HG03575 (cell line): ENCODE data around the gene IGSF9B.
"Not testable (repeated sequence)": the region's sequence is repeated elsewhere in the genome, so short reads cannot be mapped to it uniquely, and the experiment has no call there.

Experiments
- ATAC-seq: cut with Tn5 transposase; IDR thresholded peaks from one replicate; pipeline ENCODE4 v1.9.1; 2021; ENCODE audit not compliant: unreplicated experiment, insufficient number of reproducible peaks, low FRiP score; ENCODE audit errors: extremely low read depth

The IGSF9B gene, protein sequence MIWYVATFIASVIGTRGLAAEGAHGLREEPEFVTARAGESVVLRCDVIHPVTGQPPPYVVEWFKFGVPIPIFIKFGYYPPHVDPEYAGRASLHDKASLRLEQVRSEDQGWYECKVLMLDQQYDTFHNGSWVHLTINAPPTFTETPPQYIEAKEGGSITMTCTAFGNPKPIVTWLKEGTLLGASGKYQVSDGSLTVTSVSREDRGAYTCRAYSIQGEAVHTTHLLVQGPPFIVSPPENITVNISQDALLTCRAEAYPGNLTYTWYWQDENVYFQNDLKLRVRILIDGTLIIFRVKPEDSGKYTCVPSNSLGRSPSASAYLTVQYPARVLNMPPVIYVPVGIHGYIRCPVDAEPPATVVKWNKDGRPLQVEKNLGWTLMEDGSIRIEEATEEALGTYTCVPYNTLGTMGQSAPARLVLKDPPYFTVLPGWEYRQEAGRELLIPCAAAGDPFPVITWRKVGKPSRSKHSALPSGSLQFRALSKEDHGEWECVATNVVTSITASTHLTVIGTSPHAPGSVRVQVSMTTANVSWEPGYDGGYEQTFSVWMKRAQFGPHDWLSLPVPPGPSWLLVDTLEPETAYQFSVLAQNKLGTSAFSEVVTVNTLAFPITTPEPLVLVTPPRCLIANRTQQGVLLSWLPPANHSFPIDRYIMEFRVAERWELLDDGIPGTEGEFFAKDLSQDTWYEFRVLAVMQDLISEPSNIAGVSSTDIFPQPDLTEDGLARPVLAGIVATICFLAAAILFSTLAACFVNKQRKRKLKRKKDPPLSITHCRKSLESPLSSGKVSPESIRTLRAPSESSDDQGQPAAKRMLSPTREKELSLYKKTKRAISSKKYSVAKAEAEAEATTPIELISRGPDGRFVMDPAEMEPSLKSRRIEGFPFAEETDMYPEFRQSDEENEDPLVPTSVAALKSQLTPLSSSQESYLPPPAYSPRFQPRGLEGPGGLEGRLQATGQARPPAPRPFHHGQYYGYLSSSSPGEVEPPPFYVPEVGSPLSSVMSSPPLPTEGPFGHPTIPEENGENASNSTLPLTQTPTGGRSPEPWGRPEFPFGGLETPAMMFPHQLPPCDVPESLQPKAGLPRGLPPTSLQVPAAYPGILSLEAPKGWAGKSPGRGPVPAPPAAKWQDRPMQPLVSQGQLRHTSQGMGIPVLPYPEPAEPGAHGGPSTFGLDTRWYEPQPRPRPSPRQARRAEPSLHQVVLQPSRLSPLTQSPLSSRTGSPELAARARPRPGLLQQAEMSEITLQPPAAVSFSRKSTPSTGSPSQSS (N-terminal part only)

DNA sequence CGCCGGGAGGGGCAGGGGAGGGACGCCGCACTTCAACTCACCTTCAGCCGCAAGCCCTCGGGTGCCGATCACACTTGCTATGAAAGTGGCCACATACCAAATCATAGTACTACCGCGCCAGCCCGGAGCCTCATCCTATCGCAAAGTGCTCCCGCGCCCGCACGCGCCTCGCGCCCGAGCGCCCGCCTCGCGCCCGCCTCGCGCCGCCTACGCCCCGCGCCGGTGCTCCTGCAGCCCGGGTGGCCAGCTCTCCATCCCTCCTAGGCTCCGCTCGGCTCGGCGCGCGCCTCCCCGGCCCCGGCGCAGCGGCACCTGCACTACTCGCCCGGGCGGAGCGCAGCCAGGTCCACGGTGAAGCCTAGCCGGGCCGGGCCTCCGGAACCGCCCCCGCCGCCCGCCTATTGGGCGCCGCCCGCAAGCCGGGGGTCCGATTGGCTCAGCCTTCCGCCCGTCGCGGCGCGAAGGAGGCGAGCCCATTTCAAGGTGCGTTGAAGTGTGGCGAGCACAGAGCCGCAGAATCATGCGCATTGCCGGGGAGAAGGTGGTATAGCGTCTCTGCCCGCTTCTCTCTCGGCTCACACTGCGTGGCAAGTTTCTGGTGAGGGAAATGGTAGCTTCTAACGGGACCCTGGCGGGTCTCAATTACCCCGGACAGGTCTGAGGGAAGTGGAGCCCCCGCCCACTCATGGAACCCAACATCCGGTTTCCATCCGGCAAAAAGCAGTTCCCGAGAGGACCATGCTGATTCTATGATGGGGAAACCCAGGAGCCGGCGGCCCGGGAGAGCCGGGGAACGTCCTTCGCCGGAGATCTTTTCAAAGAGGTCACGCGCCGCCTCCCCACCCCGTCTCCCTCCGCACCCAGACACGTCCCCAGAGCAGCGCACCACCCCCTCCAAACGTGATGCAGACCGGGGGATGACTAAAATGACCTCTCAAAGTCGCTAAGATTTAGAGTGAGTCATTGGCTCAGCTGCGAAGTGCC, at the start of gene IGSF9B:
IGSF9B (minus strand) TSS at position 319 of the 984 bp plus-strand sequence; CDS start at position 105, 214 bp downstream.
- peak; percentile 88 for ATAC-seq

DNA sequence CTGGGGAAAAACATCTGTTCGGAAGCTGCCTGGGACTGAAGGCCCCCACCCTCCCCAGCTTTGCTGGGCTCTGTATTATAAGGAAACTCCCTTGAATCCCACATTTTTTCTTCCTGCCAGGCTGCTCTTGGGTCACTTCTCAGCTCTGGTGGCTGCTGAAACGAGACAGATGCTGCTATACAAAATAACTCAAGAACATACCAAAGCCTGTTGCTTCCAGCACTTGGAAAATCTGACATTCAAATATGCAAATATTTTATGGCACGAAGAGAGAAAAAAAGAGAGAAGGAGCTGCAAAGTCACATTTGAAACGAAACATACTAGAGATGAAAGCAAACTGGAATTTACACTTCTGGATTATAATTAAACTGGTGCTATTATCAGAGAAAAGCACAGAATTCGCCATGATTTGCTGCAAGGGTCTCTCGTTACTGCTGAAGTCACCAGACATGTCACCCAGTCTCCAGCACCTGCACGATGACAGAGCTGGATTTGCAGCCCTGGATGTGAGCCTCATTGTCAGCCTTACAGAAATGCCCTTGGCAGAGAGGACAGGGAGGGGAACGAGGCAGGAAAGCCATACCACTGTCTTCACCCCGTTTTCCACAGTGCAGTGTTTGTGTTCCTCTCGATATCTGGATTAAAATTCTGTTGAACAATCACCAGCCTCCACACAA, 47.9 kb upstream of the IGSF9B start:
- ATAC-seq, result no peak

DNA sequence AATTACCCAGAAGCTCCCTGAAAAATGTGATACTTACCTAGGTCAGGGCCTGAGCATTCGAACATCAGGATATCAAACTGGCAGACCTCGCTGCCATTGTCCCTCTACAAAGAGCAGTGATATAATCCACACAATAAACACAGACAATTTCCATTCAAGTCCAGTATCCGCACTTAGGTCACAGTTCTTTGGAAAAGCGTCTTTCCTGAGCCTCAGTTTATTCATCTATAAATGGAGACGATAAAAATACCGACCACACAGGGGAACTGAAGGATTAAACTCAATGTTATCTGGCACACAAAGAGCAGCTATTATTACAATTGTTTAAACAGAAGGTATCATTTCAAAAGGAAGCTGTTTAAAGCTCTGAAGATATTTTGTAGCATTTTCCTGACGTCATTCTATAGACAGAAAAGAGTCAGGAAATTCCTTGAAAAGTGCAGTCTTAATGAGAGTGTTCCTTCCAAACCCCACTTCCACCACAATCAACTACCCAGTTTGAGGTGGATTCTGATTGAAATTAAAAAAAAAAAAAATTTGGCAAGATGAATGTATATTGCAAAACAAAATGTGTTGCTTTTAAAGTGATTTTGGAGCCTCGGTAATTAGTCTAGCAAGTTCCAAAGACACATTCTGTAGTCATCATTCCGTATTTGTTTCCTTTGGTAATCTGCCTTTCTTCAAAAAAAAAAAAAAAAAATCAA, 47.2 kb upstream of the IGSF9B start:
- no peak for ATAC-seq

DNA sequence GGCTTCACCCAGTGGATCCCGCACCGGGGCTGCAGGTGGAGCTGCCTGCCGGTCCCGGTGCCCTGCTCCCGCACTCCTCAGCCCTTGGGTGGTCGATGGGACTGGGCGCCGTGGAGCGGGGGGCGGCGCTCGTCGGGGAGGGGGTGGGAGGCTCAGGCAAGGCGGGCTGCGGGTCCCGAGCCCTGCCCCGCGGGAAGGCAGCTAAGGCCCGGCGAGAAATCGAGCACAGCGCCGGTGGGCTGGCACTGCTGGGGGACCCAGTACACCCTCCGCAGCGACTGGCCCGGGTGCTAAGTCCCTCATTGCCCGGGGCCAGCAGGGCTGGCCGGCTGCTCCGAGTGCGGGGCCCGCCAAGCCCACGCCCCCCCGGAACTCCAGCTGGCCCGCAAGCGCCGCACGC, 46.1 kb upstream of the IGSF9B start:
- not testable (repeated sequence) for ATAC-seq

DNA sequence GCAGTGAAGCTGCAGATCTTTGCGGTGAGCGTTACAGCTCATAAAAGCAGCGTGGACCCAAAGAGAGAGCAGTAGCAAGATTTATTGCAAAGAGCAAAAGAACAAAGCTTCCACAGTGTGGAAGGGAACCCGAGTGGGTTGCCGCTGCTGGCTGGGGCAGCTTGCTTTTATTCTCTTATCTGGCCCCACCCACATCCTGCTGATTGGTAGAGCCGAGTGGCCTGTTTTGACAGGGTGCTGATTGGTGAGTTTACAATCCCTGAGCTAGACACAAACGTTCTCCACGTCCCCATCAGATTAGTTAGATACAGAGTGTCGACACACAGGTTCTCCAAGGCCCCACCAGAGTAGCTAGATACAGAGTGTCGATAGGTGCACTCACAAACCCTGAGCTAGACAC, 45.6 kb upstream of the IGSF9B start:
- ATAC-seq, result not testable (repeated sequence)

DNA sequence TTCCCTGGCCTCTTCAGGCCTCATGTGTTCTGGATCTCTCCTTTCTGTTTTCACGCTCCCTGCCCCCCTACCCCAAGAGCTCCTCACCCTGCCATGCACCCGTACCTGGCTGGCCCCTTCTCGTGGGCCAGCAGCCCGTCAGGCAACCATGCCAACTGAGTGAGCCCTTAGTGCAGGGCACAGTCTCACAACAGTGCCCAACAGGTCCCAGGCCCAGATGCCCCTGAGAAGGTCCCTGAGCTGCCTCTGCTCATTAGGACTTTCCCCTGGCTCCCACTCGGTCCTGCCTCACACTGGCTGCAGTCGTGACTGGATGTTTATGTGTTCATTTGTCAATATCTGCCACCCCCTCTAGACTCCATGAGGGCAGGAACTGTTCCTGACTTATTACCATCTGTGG, 44.8 kb upstream of the IGSF9B start:
- ATAC-seq, result no peak

DNA sequence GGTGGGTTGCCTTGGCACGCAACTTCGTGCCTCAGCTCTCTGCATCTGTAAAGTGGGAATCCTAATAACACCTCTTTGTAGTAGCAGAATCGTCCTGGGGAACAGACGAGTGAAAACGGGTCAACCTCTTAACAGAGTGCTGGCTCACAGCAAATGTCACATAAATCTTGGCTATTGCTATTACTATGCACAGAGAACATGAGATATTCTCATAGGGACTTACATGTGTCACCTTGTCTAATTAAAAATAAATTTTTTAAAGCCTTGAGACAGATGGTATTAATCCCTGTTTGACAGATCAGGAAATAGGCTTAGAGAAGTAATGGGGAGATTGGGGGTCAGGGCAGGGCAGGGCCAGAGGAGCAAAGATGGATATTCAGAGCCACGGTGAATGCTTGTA, 44.3 kb upstream of the IGSF9B start:
- ATAC-seq, result no peak

DNA sequence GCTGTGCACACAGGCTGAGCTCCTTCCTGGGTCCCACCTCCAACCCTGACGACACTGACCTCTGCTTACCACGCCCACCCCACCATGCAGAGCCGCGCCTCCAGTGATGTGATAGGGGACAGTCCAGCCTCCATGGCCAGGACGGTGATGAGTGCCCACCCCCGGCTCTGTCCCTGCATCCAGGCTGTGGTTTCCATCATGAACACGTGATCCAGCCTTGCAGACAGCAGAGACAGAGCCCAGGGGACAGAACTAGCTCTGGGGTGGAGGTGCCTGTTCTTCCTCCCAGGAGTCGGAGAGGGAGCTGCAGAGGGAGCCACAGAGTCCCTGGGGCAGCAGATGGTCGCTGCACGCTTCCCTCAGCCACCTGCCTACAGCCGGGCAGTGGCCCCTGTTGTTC, 42.6 kb upstream of the IGSF9B start:
- ATAC-seq, result no peak

DNA sequence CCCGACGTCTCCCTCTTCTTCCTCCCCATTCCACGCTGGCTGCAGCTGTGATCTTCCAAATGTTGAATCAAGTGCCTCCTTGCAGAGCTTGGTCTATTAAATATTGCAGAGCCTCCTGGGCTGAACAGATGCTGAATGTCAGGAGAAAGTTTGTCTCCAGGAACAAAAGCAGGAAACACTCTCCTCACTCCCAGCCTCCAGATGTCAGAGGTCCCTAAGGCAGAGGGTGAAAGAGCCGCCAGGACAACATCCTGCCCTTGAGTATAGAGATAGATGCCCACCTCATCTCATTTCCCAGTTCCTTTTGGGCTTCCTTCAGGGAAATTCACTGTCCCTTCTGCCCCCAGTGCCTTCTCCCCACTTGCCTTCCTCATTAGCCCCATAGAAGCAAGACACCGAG, 40.8 kb upstream of the IGSF9B start:
- no peak for ATAC-seq

DNA sequence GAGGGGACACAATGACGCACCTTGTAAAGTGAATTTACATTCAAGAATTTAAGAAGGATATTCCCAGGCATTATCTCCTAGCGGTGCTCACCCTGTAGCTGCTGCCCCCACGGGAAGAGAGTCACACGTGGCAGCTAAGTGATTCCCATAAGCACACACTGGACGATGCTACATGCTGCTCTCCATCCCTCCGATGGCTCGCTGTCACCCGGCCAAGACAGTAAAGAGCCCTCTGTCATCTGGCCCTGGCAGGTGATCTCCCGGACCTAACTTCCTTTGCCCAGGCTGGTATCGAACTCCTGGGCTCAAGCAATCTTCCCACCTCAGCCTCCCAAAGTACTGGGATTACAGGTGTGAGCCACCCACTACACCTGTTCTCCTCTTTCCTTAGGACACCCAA, 39.9 kb upstream of the IGSF9B start:
- no peak for ATAC-seq

DNA sequence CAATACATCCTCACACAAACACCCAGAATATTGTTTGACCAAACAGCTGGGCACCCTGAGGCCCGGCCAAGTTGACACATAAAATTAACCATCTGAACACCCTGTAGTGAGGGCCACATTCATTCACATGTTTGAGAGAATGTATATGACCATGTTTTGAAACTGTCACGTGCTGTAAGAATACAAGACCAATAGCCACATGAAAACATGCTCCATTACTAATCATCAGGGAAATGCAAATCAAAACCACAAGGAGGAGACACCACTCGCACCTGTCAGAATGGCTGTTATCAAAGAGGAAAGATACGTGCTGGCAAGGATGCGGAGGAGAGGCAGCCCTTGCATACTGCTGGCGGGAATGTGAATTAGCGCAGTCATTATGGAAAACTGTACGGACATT, 38.3 kb upstream of the IGSF9B start:
- no peak for ATAC-seq

DNA sequence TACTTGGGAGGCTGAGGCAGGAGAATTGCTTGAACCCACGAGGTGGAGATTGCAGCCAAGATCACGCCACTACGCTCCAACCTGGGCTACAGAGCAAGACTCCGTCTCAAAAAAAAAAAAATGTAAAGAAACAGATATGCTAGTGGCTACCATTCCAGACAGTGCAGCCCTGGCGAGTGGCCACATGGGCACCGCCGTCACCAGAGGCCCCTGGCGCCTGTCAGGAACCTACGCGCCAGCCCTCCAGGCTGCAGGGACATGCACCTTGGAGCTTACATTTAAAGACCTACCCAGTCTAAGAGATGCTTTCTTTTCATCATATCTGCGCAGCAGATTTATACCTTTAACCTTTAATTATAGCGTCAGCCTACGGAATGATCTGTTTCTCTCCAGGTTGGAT, 37.2 kb upstream of the IGSF9B start:
- ATAC-seq, result no peak

DNA sequence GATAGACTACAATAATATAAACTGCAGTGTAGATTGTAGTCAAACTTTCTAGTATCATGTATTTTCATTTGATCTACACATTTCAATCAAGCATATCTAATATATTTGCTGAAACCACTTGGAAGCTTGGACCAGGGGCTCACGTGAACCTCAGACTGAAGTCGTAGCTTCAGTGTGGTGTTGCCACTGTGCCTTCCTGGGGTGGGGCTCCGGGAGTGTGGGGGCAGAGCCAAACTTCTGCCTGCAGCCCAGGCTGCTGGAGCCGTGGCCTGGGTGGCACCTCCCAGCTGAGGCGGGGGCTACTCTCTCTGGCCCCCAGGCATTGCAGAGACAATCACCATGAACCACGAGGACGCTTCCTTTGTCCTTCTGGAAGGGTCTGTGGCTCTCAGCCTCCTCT, 36.3 kb upstream of the IGSF9B start:
- no peak for ATAC-seq

DNA sequence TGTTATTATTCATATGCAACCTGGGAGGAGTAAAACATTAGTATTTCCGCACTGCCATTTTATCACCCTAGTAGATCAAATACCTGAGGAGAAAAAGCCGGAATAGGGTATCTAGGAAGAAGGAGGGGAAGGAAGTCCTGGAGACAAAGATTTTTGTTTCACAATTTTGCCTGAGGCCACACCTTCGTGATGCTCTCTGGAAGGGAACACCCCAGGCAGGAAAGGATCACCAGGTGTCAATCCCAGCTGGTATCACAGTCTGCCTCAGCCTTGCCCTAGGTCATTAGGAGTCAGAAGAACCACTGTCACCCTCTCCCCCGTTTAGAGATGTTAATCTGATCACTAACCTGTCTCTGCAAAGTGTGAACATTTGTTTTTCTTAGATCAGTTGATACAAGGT, 35.4 kb upstream of the IGSF9B start:
- no peak for ATAC-seq

DNA sequence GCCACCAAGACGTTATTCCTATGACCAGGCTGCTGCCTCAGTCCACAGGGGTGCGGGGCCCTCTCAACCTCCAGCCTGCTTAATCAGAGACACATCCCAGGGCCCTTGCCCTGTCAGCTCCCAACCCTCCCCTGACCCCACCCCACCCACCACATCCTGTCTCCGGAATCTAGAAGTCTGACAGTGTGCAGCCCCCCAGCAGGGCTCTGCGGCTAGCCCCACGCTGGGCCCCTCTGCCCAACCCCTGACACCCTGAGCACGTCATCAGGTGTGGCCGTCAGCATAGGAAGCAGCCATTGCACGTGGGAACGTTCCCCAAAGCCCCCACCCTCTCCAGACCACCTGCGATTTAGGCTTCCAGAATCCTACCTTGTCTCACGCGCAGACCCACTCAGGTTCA, 34.3 kb upstream of the IGSF9B start:
- no peak for ATAC-seq

DNA sequence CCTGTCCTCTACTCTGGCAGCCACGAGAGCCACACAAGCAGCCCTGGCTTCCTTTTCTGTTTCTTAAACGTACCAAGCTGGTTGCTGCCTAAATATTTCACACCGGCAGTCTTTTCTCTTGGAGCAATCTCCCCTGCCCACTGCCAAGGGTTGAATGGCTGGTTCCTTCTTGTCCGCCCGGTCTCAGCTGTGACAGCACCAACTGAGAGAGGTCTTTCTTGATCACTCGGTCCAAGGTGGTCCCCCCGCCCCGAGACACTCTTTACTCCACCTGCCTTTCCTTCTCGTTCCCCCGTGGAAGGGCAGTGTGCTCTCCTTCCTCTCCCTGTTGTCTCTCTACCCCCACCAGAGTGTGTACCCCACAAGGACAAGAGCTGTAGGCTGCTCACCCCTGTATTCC, 33.7 kb upstream of the IGSF9B start:
- no peak for ATAC-seq

DNA sequence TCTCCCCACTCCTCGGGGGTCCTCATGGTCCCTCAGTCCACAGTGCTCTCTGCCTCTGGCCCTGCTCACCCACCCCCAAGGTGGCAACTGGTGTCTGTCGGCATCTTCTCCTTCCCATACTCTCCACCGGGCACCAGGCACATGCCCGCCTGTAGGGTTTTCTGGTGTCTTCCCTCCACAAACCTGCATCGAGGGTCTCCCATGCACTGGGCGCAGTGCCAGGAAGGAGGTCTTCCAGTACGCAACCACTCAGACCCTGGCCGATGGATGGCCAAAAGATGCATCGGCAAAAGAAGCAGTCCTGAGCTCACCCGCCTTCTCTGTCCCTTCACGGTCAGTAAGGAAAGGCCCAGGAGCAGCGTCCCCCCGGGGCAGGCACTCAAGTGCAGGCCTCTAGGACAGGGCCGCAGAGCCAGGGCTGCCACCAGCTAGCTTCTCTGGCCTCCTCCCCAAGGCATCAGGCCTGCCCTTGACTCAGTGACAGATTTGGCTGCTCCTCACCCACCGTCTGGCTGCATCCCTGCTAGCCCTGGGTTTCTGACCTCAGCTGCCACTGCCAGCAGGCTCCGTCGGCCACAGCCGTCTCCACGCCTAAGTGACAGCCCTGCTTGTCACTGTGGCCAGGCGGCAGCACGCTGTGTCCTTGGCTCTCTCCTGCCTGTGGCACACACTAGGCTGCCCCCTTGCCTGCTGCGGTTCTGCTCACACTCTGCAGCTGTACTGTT, 32.1 kb upstream of the IGSF9B start:
- ATAC-seq, result no peak
